Renal pelvis (tissue), 12 donors: ENCODE results near the gene TRIM27. TPM values are rescaled to one million over a fixed set of nuclear protein-coding genes. Genes with fewer than 3 reads are reported as not detected.
A peak's percentile ranks its signal among the peaks of the same experiment; 100 is the strongest.
"Not testable (repeated sequence)": the region's sequence is repeated elsewhere in the genome, so short reads cannot be mapped to it uniquely, and the experiment has no call there.

ENCODE experiments used
- DNase-seq: peaks from one replicate; pipeline ENCODE4 v3.0.0-alpha.2; 2013
- long read RNA-seq, 16 experiments: transcript quantifications; one replicate each; lab custom pipeline, GENCODE V29; 2026
- polyA plus RNA-seq, 3 donors: library from polyadenylated mRNA; unstranded; fragments of 120-200 nt; gene quantifications; one replicate each; pipeline ENCODE4 v1.2.1, GENCODE V29; 2013; ENCODE audit not compliant: insufficient read length in 3 of 3

The TRIM27 gene, protein sequence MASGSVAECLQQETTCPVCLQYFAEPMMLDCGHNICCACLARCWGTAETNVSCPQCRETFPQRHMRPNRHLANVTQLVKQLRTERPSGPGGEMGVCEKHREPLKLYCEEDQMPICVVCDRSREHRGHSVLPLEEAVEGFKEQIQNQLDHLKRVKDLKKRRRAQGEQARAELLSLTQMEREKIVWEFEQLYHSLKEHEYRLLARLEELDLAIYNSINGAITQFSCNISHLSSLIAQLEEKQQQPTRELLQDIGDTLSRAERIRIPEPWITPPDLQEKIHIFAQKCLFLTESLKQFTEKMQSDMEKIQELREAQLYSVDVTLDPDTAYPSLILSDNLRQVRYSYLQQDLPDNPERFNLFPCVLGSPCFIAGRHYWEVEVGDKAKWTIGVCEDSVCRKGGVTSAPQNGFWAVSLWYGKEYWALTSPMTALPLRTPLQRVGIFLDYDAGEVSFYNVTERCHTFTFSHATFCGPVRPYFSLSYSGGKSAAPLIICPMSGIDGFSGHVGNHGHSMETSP
- polyA plus RNA-seq = 10 to 100 TPM; 70.0 to 95.1 (median 87.5) TPM
- long read RNA-seq, donor 1, transcript TRIM27-202 (8 exons, 2,967 nt) = major isoform, 20 of 20 reads
- long read RNA-seq, donor 1, partial matches to known transcripts = 0 of 20 reads
- long read RNA-seq, donor 1, other reads (novel, unspliced or antisense) = 0 of 20 reads
- long read RNA-seq, donor 2, full-length matches to known transcripts = 28 of 47 reads
- long read RNA-seq, donor 2, partial matches to known transcripts = 19 of 47 reads
- long read RNA-seq, donor 2, other reads (novel, unspliced or antisense) = 0 of 47 reads
- long read RNA-seq, donor 3, transcript TRIM27-202 (8 exons, 2,967 nt) = major isoform, 21 of 21 reads
- long read RNA-seq, donor 3, partial matches to known transcripts = 0 of 21 reads
- long read RNA-seq, donor 3, other reads (novel, unspliced or antisense) = 0 of 21 reads
- long read RNA-seq, donor 4, transcript TRIM27-202 (8 exons, 2,967 nt) = major isoform, 13 of 13 reads
- long read RNA-seq, donor 4, partial matches to known transcripts = 0 of 13 reads
- long read RNA-seq, donor 4, other reads (novel, unspliced or antisense) = 0 of 13 reads
- long read RNA-seq, donor 5, transcript TRIM27-202 (8 exons, 2,967 nt) = major isoform, 8 of 8 reads
- long read RNA-seq, donor 5, partial matches to known transcripts = 0 of 8 reads
- long read RNA-seq, donor 5, other reads (novel, unspliced or antisense) = 0 of 8 reads
- long read RNA-seq, donor 6, transcript TRIM27-202 (8 exons, 2,967 nt) = major isoform, 17 of 34 reads
- long read RNA-seq, donor 6, partial matches to known transcripts = 16 of 34 reads
- long read RNA-seq, donor 6, other reads (novel, unspliced or antisense) = 0 of 34 reads
- long read RNA-seq, donor 7, full-length matches to known transcripts = 22 of 30 reads
- long read RNA-seq, donor 7, partial matches to known transcripts = 8 of 30 reads
- long read RNA-seq, donor 7, other reads (novel, unspliced or antisense) = 0 of 30 reads
- long read RNA-seq, donor 8, transcript TRIM27-202 (8 exons, 2,967 nt) = major isoform, 8 of 8 reads
- long read RNA-seq, donor 8, partial matches to known transcripts = 0 of 8 reads
- long read RNA-seq, donor 8, other reads (novel, unspliced or antisense) = 0 of 8 reads
- long read RNA-seq, donor 9, transcript TRIM27-202 (8 exons, 2,967 nt) = major isoform, 19 of 26 reads
- long read RNA-seq, donor 9, partial matches to known transcripts = 0 of 26 reads
- long read RNA-seq, donor 9, other reads (novel, unspliced or antisense) = 7 of 26 reads
- long read RNA-seq, donor 10, transcript TRIM27-202 (8 exons, 2,967 nt) = major isoform, 14 of 15 reads
- long read RNA-seq, donor 10, partial matches to known transcripts = 0 of 15 reads
- long read RNA-seq, donor 10, other reads (novel, unspliced or antisense) = 0 of 15 reads
- long read RNA-seq, donor 11, transcript TRIM27-202 (8 exons, 2,967 nt) = major isoform, 16 of 66 reads
- long read RNA-seq, donor 11, partial matches to known transcripts = 49 of 66 reads
- long read RNA-seq, donor 11, other reads (novel, unspliced or antisense) = 0 of 66 reads
- long read RNA-seq, donor 12, full-length matches to known transcripts = 23 of 43 reads
- long read RNA-seq, donor 12, partial matches to known transcripts = 10 of 43 reads
- long read RNA-seq, donor 12, other reads (novel, unspliced or antisense) = 10 of 43 reads
- long read RNA-seq, donor 13, transcript TRIM27-202 (8 exons, 2,967 nt) = major isoform, 5 of 6 reads
- long read RNA-seq, donor 13, partial matches to known transcripts = 0 of 6 reads
- long read RNA-seq, donor 13, other reads (novel, unspliced or antisense) = 0 of 6 reads
- long read RNA-seq, donor 14, full-length matches to known transcripts = 23 of 66 reads
- long read RNA-seq, donor 14, partial matches to known transcripts = 43 of 66 reads
- long read RNA-seq, donor 14, other reads (novel, unspliced or antisense) = 0 of 66 reads
- long read RNA-seq, donor 15, full-length matches to known transcripts = 21 of 21 reads
- long read RNA-seq, donor 15, partial matches to known transcripts = 0 of 21 reads
- long read RNA-seq, donor 15, other reads (novel, unspliced or antisense) = 0 of 21 reads
- long read RNA-seq, donor 16, transcript TRIM27-202 (8 exons, 2,967 nt) = major isoform, 16 of 30 reads
- long read RNA-seq, donor 16, partial matches to known transcripts = 14 of 30 reads
- long read RNA-seq, donor 16, other reads (novel, unspliced or antisense) = 0 of 30 reads

DNA sequence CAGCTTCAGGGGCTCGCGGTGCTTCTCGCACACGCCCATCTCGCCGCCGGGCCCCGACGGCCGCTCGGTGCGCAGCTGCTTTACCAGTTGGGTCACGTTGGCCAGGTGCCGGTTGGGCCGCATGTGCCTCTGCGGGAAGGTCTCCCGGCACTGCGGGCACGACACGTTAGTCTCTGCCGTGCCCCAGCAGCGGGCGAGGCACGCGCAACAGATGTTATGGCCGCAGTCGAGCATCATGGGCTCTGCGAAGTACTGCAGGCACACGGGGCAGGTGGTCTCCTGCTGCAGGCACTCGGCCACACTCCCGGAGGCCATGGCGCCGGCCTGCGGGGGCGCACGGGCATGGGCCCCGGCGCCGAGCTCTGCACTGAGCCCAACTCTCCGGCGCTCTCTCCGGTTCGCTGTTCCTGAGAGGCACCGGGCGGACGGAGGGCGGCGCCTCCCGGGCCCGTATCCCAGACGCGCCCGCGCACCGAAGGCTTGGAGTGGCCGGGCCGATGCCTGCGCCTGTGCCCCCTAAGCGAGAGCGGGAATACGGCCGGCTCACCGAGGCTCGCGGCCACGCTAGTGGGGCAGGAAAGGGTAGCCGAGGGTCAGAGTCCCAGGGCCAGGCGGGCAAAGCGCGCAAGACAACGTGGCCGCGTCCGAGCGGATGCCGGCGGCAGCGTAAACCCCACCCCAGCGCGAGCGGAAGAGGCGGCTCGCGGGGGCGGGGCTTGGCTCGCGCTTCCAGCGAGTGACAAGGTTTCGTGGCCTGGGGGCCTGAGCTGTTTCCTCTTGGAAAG lies at the start of gene TRIM27:
Gene TRIM27 (minus strand): TSS at position 668 of the 785 bp plus-strand sequence. CDS start 353 bp downstream, at position 315.
- DNase-seq = peak; percentile 91

DNA sequence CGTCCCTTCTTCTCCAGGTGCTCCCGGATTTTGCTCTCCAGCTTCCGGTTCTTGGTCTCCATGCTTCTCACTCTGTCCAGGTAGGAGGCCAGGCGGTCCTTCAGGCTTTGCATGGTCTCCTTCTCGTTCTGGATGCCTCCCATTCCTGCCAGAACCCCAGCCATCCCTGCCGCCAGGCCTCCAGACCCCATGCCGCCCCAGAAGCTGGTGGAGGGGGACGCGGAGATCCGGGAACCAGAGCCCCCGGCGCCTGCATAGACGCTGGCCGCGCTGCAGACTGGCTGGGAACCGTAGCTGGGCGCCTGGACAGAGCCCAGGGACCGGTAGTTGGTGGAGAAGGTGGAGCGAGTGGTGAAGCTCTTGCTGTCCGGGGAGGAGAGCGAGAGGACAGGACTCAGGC lies 46.3 kb upstream of the TRIM27 start:
- not testable (repeated sequence) for DNase-seq

DNA sequence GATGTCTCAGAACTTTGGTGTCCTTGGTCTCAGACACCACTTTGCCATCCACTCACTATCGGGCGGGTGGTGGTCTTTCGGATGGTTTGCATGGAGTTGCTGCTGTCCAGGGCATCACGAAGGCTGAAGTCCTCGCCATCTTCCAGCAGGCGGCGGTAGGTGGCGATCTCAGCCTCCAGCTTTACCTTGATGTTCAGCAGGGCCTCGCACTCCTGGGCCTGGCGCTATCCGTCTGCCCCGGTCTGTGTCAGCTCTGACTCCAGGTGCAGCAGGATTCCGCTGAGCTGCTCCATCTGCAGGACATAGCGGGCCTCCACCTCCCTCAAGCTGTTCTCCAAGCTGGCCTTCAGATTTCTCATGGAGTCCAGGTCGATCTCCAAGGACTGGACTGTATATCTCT lies 45.3 kb upstream of the TRIM27 start:
- no peak for DNase-seq

DNA sequence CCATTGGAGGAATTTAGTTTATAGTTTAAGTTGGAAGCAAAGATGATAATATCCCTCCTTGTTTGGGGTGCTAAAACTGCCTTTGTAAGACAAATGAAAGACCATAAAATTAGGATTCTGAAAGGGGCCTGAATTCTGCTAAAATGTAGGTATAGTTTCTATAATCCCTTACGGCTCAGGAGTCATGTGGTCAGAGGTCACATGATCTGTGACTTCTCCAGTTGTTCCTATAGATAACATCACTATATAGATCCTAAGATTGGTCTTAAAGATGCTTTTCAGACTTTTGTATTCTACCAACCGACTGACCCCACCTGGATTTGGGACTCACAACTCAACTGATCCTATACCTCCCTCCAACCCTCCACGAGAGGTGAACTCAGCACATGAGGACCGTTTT lies 44.7 kb upstream of the TRIM27 start:
- no peak for DNase-seq

- DNase-seq = no peak
Measured at GRCh38 chr6:28965706-28966105, 41.9 kb upstream of the TRIM27 start.

- no peak for DNase-seq
Measured at GRCh38 chr6:28960846-28961500, 37.2 kb upstream of the TRIM27 start.

DNA sequence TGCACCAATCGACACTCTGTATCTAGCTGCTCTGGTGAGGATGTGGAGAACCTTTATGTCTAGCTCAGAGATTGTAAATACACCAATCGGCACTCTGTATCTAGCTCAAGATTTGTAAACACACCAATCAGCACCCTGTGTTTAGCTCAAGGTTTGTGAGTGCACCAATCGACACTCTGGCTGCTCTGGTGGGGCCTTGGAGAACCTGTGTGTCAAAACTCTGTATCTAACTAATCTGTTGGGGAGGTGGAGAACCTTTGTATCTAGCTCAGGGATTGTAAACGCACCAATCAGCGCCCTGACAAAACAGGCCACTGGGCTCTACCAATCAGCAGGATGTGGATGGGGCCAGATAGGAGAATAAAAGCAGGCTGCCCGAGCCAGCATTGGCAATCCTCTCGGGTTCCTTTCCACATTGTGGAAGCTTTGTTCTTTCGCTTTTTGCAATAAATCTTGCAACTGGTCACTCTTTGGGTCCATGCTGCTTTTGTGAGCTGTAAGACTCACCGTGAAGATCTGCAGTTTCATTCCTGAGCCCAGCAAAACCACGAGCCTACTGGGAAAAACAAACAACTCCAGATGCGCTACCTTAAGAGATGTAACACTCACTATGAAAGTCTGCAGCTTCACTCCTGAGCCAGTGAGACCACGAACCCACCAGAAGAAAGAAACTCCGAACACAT lies 34.9 kb upstream of the TRIM27 start:
- not testable (repeated sequence) for DNase-seq

DNA sequence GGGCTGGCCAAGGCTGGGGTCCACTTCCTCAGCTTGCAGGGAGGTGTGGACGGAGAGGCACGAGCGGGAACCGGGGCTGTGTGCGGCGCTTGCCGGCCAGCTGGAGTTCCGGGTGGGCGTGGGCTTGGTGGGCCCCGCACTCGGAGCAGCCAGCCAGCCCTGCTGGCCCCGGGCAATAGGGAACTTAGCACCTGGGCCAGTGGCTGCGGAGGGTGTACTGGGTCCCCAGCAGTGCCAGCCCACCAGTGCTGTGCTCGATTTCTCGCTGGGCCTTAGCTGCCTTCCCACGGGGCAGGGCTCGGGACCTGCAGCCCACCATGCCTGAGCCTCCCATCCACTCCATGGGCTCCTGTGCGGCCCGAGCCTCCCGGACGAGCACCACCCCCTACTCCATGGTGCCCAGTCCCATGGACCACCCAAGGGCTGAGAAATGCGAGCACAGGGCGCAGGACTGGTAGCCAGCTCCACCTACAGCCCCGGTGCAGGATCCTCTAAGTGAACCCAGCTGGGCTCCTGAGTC lies 34.1 kb upstream of the TRIM27 start:
- not testable (repeated sequence) for DNase-seq

DNA sequence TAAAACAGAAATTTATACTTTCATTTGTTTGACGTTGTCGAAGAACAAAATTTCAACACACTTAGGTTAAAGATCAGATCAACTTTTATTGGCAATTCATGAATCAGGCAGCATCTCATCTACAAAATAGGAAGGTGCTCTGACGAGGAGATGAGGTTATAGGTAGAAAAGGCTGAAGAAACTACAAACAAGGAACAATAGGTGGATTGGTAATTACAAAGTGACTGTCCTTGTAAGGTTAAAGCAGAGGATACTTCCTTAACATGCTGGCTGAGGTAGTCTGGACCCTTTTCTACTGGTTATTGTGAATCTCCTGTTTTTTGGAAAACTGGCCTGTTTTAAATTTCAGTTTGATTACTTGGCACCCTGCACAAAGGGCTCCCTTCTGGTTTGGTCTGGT lies 32.5 kb upstream of the TRIM27 start:
- no peak for DNase-seq

- no peak for DNase-seq
Measured at GRCh38 chr6:28953585-28954258, 29.9 kb upstream of the TRIM27 start.

GRCh38 chr6:28953039-28953584 lies 29.3 kb upstream of the TRIM27 start:
- DNase-seq = no peak

DNA sequence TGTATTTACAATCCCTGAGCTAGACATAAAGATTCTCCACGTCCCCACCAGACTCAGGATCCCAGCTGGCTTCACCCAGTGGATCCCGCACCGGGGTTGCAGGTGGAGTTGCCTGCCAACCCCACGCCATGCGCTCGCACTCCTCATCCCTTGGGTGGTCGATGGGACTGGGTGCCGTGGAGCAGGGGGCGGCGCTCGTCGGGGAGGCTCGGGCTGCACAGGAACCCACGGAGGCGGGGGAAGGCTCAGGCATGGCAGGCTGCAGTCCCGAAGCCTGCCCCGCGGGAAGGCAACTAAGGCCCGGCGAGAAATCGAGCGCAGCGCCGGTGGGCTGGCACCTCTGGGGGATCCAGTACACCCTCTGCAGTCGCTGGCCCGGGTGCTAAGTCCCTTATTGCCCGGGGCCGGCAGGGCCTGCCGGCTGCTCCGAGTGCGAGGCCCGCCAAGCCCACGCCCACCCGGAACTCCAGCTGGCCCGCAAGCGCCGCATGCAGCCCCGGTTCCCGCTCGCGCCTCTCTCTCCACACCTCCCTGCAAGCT lies 25.9 kb upstream of the TRIM27 start:
- DNase-seq = not testable (repeated sequence)

- no peak for DNase-seq
Measured at GRCh38 chr6:28948782-28949486, 25.1 kb upstream of the TRIM27 start.

GRCh38 chr6:28947831-28948270 lies 24.1 kb upstream of the TRIM27 start:
- DNase-seq = no peak
